Measurements from ENCODE around the gene NEURL2.
"Not testable (repeated sequence)": the region's sequence is repeated elsewhere in the genome, so short reads cannot be mapped to it uniquely, and the experiment has no call there.

Gene NEURL2

GRCh38 chr20:45898285-45898684 is 7.3 kb upstream of the NEURL2 start:
- no peak for DNase-seq

DNA sequence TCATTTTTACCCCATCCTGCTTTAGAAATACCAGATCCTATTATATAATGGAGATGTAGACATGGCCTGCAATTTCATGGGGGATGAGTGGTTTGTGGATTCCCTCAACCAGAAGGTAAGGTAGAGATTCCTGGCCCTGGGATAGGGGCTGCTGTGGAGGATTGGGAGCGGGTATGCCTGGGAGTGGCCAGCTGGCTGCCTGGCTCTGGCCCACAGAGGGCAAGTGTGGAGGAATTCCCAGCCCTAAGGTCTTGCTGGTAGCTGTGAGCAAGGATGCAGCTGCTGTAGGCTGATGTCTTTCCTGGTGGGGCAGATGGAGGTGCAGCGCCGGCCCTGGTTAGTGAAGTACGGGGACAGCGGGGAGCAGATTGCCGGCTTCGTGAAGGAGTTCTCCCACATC is 6.7 kb upstream of the NEURL2 start:
- DNase-seq: no peak

- no peak for DNase-seq
Measured at GRCh38 chr20:45897289-45897688, 6.3 kb upstream of the NEURL2 start.

DNA sequence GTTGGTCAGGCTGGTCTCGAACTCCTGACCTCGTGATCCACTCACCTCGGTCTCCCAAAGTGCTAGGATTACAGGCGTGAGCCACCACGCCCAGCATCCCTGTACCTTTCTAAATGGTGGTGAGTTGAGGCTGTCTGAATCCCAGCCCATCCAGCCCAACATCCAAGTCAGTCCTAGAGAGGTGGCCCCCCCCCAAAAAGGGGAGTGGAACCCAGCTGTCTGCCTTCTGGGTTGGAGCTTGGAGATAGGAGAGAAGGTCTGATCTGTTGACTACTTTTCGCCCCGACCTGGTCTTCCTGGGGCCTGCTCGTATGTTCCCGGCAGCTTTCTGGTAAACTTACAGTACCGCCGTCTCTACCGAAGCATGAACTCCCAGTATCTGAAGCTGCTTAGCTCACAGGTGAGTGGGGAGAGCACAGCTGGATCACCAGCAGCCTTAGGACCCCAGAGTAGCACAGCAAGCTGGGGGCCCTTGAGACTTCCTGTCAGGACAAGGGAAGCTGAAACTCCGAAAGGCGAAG is 5.7 kb upstream of the NEURL2 start:
- no peak for DNase-seq

DNA sequence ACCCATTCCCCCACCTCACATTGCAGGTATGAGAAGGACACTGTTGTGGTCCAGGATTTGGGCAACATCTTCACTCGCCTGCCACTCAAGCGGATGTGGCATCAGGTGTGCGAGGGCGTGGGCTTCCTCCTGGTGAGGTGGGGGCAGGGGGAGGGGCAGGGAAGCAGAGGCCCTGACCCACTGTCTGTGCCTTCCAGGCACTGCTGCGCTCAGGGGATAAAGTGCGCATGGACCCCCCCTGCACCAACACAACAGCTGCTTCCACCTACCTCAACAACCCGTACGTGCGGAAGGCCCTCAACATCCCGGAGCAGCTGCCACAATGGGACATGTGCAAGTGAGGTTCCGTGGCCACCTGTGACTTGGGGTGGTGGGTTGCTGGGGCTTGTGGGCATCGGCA is 3.8 kb upstream of the NEURL2 start:
- no peak for DNase-seq

DNA sequence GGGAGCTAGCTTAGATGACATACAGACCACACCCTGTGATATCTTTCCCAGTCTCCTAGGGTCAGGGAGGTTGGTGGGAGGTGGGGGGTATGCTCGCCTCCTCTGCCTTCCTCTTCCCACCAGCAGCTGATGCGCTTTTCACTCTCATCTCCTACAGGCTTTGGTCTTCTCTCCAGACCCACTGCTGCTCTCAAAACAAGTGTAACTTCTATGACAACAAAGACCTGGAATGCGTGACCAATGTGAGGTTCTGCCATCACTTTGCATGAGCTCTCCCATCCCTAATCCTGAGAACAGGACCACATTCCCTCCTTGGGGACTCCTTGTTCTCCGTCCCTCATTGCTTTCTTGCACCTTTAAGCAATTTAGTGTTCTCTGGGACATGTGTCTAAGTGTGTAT is 2.8 kb upstream of the NEURL2 start:
- DNase-seq: no peak

DNA sequence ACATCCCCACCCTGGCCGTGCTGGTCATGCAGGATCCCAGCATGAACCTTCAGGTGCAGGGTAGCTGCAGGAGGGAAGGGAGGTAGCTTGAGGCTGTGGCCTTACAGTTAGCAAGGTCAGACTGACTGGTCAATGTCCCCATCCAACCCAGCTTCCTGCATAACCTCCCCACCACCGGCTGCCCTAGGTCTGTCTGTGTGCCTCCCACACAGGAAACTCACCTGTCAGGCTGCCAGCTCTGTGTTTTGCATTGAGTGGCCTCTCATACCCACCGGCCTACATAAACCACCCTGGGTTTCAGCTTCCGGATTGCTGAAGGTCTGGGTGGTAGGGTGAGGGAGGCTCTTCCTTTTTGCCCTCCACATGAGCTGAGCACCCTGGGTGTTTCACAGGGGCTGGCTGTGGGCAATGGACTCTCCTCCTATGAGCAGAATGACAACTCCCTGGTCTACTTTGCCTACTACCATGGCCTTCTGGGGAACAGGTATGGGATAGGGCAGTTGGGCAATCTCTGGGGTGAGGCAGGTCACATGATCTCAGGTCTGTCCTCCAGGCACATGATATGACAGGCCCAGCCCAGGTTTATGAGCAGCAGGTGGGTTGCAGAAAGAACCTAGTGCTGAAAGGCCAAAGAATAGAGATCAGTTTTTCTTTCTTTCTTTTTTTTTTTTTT is 2.0 kb upstream of the NEURL2 start:
- no peak for DNase-seq

GRCh38 chr20:45892049-45892825 is 1.2 kb upstream of the NEURL2 start:
- DNase-seq: peak; percentile 59 to 63 (median 63)

- peak; percentile 80 to 87 (median 83) for DNase-seq
Measured at GRCh38 chr20:45890077-45890984, 677 bp downstream of the NEURL2 start.

- DNase-seq: no peak
Measured at GRCh38 chr20:45888681-45889080, 2.3 kb downstream of the NEURL2 start.

DNA sequence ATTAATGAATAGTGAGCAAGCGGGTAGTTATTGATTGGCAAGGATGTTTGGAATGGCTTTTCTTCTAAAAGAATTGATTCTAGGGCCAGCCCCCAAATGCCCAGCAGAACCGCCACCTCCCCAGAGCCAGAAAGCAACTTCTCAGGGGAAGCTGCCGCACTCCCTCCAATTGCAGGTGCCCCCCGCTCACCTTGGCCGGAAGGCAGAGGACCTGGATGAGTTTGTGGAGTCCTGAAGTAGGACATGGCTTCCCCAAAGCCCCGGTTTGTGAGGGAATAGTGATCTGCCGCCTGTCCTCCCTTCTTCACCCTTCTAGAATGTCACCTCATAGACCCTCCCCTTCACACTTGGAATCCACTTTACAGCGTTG is 3.7 kb downstream of the NEURL2 start, which contains the start of gene SPATA25:
SPATA25 (minus strand) TSS at position 277 of the 370 bp plus-strand sequence; CDS start at position 245, 32 bp downstream.
- DNase-seq: no peak

DNA sequence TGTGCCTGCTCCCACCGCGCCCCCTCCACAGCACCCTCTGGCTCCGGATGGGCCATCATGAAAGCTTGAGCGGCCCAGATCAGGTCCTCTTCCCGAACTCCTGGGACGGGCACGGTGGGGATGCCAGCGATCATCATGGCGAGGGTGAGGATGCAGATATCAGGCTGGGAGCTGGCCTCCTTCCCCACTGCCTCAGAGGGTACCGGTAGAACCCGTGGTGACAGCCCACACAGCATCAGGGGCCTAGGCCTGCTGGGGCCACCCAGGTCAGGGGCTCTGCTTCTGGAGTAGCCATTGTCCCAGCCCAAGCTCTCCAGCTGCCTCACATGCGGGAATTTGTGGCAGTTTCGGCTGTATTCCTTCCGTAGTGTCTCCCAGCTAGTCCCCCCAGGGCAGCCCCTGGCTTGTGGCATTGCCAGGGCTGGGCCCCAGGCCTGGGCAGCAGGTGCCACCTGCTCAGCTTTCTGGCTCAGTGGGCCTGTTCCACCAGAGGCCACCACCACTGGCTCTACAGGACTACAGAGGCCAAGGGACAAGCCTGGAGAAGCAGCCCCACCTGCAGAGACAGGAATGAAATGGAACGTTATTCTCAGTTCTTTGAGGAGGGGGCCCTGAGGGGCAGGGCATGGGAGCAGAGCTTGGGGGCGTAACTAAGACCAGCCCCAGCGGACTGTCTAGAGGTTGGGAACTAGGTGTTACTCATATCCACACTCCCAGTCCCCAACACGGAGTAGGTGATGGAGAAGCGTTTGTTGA is 4.2 kb downstream of the NEURL2 start:
- DNase-seq: no peak

DNA sequence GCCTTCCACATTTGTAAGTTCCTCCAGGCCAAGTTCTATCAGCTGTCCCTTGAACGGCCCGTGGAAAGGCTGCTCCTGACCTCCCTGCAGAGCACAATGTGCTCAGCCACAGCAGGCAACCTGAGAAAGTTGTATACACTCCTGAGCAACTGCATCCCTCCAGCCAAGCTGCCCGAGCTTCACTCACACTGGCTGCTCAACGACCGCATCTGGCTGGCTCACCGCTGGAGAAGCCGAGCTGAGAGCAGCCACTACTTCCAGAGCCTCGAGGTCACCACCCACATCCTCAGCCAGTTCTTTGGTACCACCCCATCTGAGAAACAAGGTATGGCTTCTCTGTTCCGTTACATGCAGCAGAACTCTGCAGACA is 7.9 kb downstream of the NEURL2 start:
- no peak for DNase-seq

- no peak for DNase-seq
Measured at GRCh38 chr20:45882469-45883099, 8.4 kb downstream of the NEURL2 start.

GRCh38 chr20:45880988-45881788 is 9.8 kb downstream of the NEURL2 start, which contains the start of gene ZSWIM1:
ZSWIM1 (plus strand) TSS chr20:45881227; CDS start chr20:45882593, 1,366 bp downstream.
- peak; percentile 99 to 100 (median 99) for DNase-seq

DNA sequence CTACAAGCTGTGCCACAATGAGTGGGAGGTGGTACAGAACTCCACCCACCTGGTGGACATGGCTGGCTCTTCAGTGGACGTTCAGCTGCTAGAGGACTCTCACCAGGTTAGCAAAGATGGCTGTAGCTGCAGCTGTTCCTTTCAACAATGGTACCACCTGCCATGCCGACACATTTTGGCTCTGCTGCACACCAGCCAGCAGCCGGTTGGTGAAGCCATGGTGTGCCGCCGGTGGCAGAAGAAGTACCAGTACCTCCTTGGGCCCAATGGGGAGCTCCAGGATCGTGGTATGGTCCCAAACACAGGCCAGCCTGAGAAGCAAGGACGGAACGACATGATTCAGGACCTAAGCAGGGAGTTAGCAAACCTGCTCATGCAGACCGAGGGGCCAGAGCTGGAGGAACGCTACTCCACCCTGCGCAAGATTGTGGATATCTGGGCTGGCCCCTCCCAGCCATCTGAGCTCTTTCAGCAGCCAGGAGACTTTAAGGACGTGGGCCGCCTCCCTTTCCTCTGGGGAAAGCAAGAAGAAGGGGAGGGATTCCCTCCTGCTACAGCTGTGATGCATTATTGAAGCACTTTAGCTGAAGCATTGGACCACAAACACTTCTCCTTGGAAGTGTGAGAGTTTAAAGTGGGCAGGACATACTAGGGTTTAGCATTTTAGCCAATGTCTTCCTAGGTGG is 12.8 kb downstream of the NEURL2 start:
- no peak for DNase-seq

GRCh38 chr20:45874576-45874975 is 16.4 kb downstream of the NEURL2 start:
- no peak for DNase-seq

- DNase-seq: not testable (repeated sequence)
Measured at GRCh38 chr20:45874104-45874481, 16.9 kb downstream of the NEURL2 start.

- no peak for DNase-seq
Measured at GRCh38 chr20:45873409-45874103, 17.5 kb downstream of the NEURL2 start.

- DNase-seq: no peak
Measured at GRCh38 chr20:45872626-45873025, 18.4 kb downstream of the NEURL2 start.
